Stimulated activated CD4-positive, alpha-beta T cell treated with anti-CD3 and anti-CD28 coated beads, Interleukin-1b, Interleukin-23, amount 100 ng/mL, for 48 hours (primary cell): ENCODE measurements around the gene GLRA2.

Experiments used
- DNase-seq: peaks from one replicate; pipeline ENCODE4 v3.0.0-alpha.2; 2020

Gene GLRA2

GRCh38 chrX:14717949-14718348 is 188.6 kb downstream of the GLRA2 start:
- DNase-seq: no peak

GRCh38 chrX:14718403-14718802 is 189.1 kb downstream of the GLRA2 start:
- DNase-seq: no peak

GRCh38 chrX:14729058-14729457 is 199.7 kb downstream of the GLRA2 start:
- no peak for DNase-seq

GRCh38 chrX:14738643-14739042 is 209.3 kb downstream of the GLRA2 start:
- DNase-seq: no peak

DNA sequence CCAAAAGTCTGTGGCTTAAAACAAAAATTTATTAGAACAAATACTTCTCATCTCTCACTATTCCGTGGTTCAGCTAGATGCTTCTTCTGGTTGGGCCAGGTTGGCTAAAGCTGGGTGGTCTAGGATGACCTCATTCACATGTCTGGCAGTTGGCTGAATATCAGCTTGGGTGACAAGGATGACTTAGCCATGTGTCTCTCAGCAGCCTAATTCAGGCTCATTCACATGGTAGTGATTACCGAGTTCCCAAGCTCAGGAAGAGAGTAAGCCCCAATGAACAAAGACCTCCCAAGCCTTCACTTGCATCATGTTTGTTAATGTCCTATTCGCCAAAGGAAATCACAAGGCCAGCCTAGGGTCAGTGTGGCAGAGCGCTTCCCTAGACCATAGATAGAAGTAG is 224.1 kb downstream of the GLRA2 start:
- no peak for DNase-seq

DNA sequence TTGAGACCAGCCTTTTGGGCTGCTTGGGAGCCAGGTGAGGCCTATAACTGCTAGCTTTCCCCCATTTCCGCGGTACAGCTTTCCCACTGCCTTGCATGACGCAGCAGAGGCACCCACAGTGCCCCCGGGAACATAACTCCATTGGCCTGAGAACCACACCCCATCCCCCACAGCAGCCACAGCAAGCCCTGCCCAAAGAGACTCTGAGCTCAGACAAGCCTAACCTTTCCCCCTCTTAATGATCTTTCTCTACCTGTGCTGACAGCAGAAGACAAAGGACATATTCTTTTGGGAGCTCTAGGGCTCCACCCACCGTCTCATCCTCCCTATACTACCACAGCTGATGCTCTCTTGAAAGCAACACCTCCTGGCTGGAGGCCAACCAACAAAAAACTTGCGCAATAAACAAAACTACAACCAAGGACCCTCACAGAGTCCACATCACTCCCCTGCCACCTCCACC is 228.7 kb downstream of the GLRA2 start:
- DNase-seq: no peak

GRCh38 chrX:14775416-14775815 is 246.1 kb downstream of the GLRA2 start:
- no peak for DNase-seq

DNA sequence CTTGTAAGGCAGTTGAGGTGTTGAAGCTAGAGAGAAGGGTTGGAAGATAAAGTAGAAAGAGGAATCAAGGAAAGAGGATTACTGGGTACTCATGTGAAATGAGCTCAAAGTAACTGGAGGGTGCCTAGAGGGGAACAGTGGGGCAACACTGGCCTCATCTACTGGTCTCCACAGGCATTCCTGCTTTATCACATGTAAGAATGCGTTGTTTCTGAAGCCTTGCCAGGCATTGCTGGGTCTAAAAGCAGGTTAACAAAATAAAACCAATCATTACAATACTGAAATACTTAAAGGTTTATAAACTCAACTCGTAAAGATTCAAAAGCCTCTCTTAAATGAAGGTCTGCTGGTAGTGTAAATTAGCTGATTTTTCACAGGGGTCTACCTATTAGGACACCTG is 247.6 kb downstream of the GLRA2 start:
- no peak for DNase-seq

DNA sequence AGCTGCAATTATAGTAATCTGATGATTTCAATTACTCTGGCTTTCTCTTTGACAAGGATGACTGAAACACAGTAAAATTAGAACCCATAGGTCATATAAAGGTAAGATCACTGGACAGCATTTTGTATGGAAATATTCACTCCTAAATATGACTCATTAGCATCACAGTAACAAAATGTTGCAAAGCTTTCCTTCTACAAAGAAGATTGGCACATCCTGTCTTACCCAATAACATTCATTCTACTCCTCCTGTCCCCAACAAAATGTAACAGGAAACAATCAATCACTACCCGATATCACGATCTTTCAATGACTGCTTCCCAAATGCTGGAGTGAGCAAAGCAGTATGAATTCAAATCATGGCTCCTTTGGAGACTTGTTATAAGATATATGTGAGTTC is 248.2 kb downstream of the GLRA2 start:
- DNase-seq: no peak

DNA sequence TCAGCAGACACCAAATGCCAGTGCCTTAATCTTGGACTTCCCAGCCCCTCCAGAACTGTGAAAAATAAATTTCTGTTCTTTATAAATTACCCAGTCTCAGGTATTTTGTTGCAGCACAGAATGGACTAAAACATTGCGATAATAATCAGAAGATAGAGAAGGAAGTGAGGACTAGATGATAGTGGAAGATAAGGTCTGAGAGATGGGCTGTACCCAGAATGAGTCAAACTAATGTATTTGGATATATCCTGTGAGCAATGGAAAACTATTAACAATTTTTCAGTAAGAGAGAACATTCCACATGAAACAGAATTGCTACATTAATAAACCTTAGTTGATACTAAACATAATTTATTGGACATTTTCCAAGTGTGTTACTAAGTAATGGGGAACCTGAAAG is 250.2 kb downstream of the GLRA2 start:
- no peak for DNase-seq
